HepG2 (cell line): ENCODE results near the gene OLFM2. TPM values are rescaled to one million over a fixed set of nuclear protein-coding genes. Genes with fewer than 3 reads are reported as not detected.

Experiments used
- ATAC-seq: fragments of 200-7000 bp; cut with Tn5 transposase; 3 replicates; pipeline ENCODE4 v1.9.1; 2020; ENCODE audit warnings: mild to moderate bottlenecking, moderate library complexity
- BruUV-seq: library from RNA; stranded (reverse); fragments of 400-500 nt; replicated peaks from 2 replicates; lab custom pipeline; 2021; lab: Mats Ljungman, UMichigan
- CTCF ChIA-PET: fragments of 300-600 bp; formaldehyde crosslinking; extraction: SDS; loops from one replicate; lab custom pipeline; 2021; ENCODE audit warnings: low total read pairs, inconsistent platforms, low intra/inter-chr PET ratio; lab: Yijun Ruan, JAX
- POLR2A ChIA-PET: fragments of 350-600 bp; sonication (Branson Sonifier 250); formaldehyde crosslinking; loops from one replicate; lab custom pipeline; 2020; ENCODE audit warnings: antibody characterized with exemption, inconsistent platforms; lab: Yijun Ruan, JAX
- DNase-seq: peaks from one replicate; pipeline ENCODE4 v3.0.0-alpha.2; 2015; ENCODE audit warnings: low spot score
- FAIRE-seq: peaks from 3 replicates; lab custom pipeline; 2011; peaks lifted over from hg19 to GRCh38; lab: Jason Lieb, UNC
- H2AFZ ChIP-seq: one replicate; pipeline ENCODE4 v1.6.1; 2011; ENCODE audit warnings: low read length, inconsistent platforms
- H3K27ac ChIP-seq: fragments of 300-600 bp; 3 replicates; pipeline ENCODE4 v1.8.0; 2011; ENCODE audit warnings: mixed run types, mild to moderate bottlenecking, mixed read lengths, low read length, inconsistent platforms; ENCODE audit not compliant: insufficient read depth; ENCODE audit errors: extremely low read length
- H3K27me3 ChIP-seq, 2 experiments: fragments of 200-600 bp in 1 of 2; 2 replicates in 1 of 2; 3 replicates in 1 of 2; pipeline versions ENCODE4 v1.6.0 to v1.8.0; 2011; ENCODE audit warnings: low read length in 2 of 2, mild to moderate bottlenecking in 2 of 2, moderate library complexity in 2 of 2, inconsistent platforms in 1 of 2; ENCODE audit not compliant: insufficient read depth in 2 of 2, control insufficient read depth in 1 of 2
- H3K36me3 ChIP-seq, 2 experiments: fragments of 200-600 bp in 1 of 2; replicated peaks in 1 of 2; 2 replicates in 1 of 2; 3 replicates in 1 of 2; pipeline versions ENCODE4 v1.5.1 to v1.8.0; 2011; ENCODE audit warnings: low read length in 2 of 2, inconsistent platforms in 1 of 2; ENCODE audit not compliant: insufficient read depth in 2 of 2, control insufficient read depth in 1 of 2
- H3K4me1 ChIP-seq: 2 replicates; pipeline ENCODE4 v1.5.1; 2012; ENCODE audit warnings: low read length, inconsistent platforms; ENCODE audit not compliant: insufficient read depth
- H3K4me2 ChIP-seq: 2 replicates; pipeline ENCODE4 v1.6.0; 2011; ENCODE audit warnings: low read depth, low read length, inconsistent platforms
- H3K4me3 ChIP-seq, 3 experiments: fragments of 200-600 bp in 1 of 3; sonication (generic), shearing (Covaris generic) in 1 of 3; replicated peaks in 1 of 3; 2 replicates each; pipeline ENCODE4 v1.5.1; 2011 to 2016; ENCODE audit warnings: low read length in 3 of 3, inconsistent platforms in 2 of 3, low read depth in 2 of 3, mild to moderate bottlenecking in 2 of 3, control low read depth in 1 of 3, mixed read lengths in 1 of 3; ENCODE audit not compliant: insufficient read depth in 1 of 3
- H3K79me2 ChIP-seq: one replicate; pipeline ENCODE4 v1.6.1; 2011; ENCODE audit warnings: low read length, inconsistent platforms; ENCODE audit not compliant: insufficient read depth
- H3K9ac ChIP-seq: 2 replicates; pipeline ENCODE4 v1.6.0; 2011; ENCODE audit warnings: mild to moderate bottlenecking, low read depth, low read length, inconsistent platforms; ENCODE audit not compliant: insufficient read depth
- H3K9me3 ChIP-seq: 2 replicates; pipeline ENCODE4 v1.5.1; 2012; ENCODE audit warnings: mild to moderate bottlenecking, low read length
- H4K20me1 ChIP-seq: 2 replicates; pipeline ENCODE4 v1.6.0; 2011; ENCODE audit warnings: inconsistent platforms, mild to moderate bottlenecking, low read length, moderate library complexity; ENCODE audit not compliant: insufficient read depth
- ARNT2 ChIP-seq: sonication (generic); formaldehyde crosslinking; IDR thresholded peaks from 2 replicates; pipeline ENCODE4 v1.8.0; 2022; ENCODE audit warnings: mild to moderate bottlenecking, low read depth, missing genetic modification reagents, moderate library complexity
- BRF2 ChIP-seq: sonication (generic); formaldehyde crosslinking; IDR thresholded peaks from 2 replicates; pipeline ENCODE4 v1.8.1; 2022; ENCODE audit warnings: mild to moderate bottlenecking, missing genetic modification reagents
- ELF3 ChIP-seq: IDR thresholded peaks from 2 replicates; pipeline ENCODE4 v1.6.1; 2016; ENCODE audit warnings: missing genetic modification reagents, missing compliant biosample characterization
- FOXK2 ChIP-seq: fragments of 450-650 bp; IDR thresholded peaks from 2 replicates; pipeline ENCODE4 v1.6.1; 2016
- HNRNPLL ChIP-seq: fragments of 200-400 bp; formaldehyde crosslinking; IDR thresholded peaks from 2 replicates; pipeline ENCODE4 v1.6.1; 2017; ENCODE audit warnings: mild to moderate bottlenecking, low read depth, low read length; ENCODE audit not compliant: poor library complexity, severe bottlenecking
- JDP2 ChIP-seq: sonication (generic); formaldehyde crosslinking; IDR thresholded peaks from 2 replicates; pipeline ENCODE4 v1.8.1; 2022; ENCODE audit warnings: missing genetic modification reagents, borderline replicate concordance
- MBD4 ChIP-seq: IDR thresholded peaks from 2 replicates; pipeline ENCODE4 v1.6.1; 2012; ENCODE audit warnings: low read length, inconsistent platforms, borderline replicate concordance
- RNF219 ChIP-seq: sonication (generic); formaldehyde crosslinking; IDR thresholded peaks from 2 replicates; pipeline ENCODE4 v1.5.0; 2020; ENCODE audit warnings: mild to moderate bottlenecking, missing genetic modification reagents
- SNAI1 ChIP-seq: sonication (generic); formaldehyde crosslinking; IDR thresholded peaks from 2 replicates; pipeline ENCODE4 v1.5.0; 2020; ENCODE audit warnings: mild to moderate bottlenecking, missing genetic modification reagents, borderline replicate concordance
- ZFAT ChIP-seq: sonication (generic); formaldehyde crosslinking; conservative IDR thresholded peaks from 2 replicates; pipeline ENCODE4 v1.8.1; 2023; ENCODE audit warnings: missing genetic modification reagents, inconsistent platforms
- ZFY ChIP-seq: sonication (generic); formaldehyde crosslinking; IDR thresholded peaks from 2 replicates; pipeline ENCODE4 v1.4.0; 2020; ENCODE audit warnings: missing genetic modification reagents
- ZMYM4 ChIP-seq: sonication (generic); formaldehyde crosslinking; IDR thresholded peaks from 2 replicates; pipeline ENCODE4 v1.8.1; 2023; ENCODE audit warnings: mild to moderate bottlenecking, missing genetic modification reagents
- ZNF180 ChIP-seq: sonication (generic); formaldehyde crosslinking; IDR thresholded peaks from 2 replicates; pipeline ENCODE4 v1.4.0; 2020; ENCODE audit warnings: low read depth, missing genetic modification reagents, borderline replicate concordance
- ZNF24 ChIP-seq: fragments of 450-650 bp; IDR thresholded peaks from 2 replicates; pipeline ENCODE4 v1.6.1; 2017; ENCODE audit warnings: antibody characterized with exemption, mild to moderate bottlenecking
- ZNF616 ChIP-seq: sonication (generic); formaldehyde crosslinking; IDR thresholded peaks from 2 replicates; pipeline ENCODE4 v1.5.0; 2020; ENCODE audit warnings: low read depth, mild to moderate bottlenecking, missing genetic modification reagents
- WGBS: methylation state at CpG from one replicate; pipeline ENCODE4 v1.1.6; 2017; ENCODE audit warnings: low lambda C conversion rate; 5-methylcytosine and 5-hydroxymethylcytosine counted together
- in situ Hi-C: cut with HindIII; loops from 2 replicates; pipeline ENCODE4 v1.10.0; 2017; ENCODE audit warnings: low pct_unique_long_range_greater_than_20kb; ENCODE audit not compliant: extremely low pct_ligation_motif_present
- intact Hi-C: fragments of 100-400 bp; cut with micrococcal nuclease; formaldehyde crosslinking; loops from one replicate; pipeline ENCODE4 v1.10.0; 2022; ENCODE audit not compliant: unreplicated experiment
- polyA plus RNA-seq, 8 experiments: library from polyadenylated mRNA; depleted of rRNA in 3 of 8; stranded (reverse) in 7 of 8; unstranded in 1 of 8; fragments of >200 nt; fragmentation: Illumina TruSeq in 4 of 8; extraction: Trizol in 4 of 8; gene quantifications; 2 replicates each; pipeline versions ENCODE4 v1.2.1 to v1.2.3, GENCODE V29; 2011 to 2016; ENCODE audit warnings: low read depth in 4 of 8, missing spikeins in 1 of 8, mixed read lengths in 1 of 8; ENCODE audit not compliant: insufficient read depth in 1 of 8
- total RNA-seq, 5 experiments: library from RNA; depleted of rRNA; stranded (reverse); fragments of >200 nt; fragmentation: Illumina TruSeq; extraction: Trizol; gene quantifications; 2 replicates each; pipeline ENCODE4 v1.2.3, GENCODE V29; 2016; ENCODE audit warnings: low read depth in 1 of 5

Gene OLFM2
- total and polyA plus RNA-seq, 2 of the 13 experiments (the other 11 are each of a cell fraction or from before 2014, with no cell fraction given): 0.20 to 0.51 TPM

- Histone ChIP-seq H3K9ac (no peak overlapping the region), H3K27ac (no peak overlapping the region), H3K36me3 (no peaks in the 10 kb centered on the region), H2AFZ (no peak overlapping the region), H3K4me3 (no peak overlapping the region), H3K9me3 (no peaks in the 10 kb centered on the region), H3K4me1 (no peaks in the 10 kb centered on the region), H3K4me2 (no peak overlapping the region), H4K20me1 (no peaks in the 10 kb centered on the region), H3K27me3 (peaks cover 0 to 2% of the 10 kb centered on the region in 2 experiments; a peak in 2 of 5 replicates), H3K79me2 (no peaks in the 10 kb centered on the region)
- FAIRE-seq (no peak), DNase-seq (no peak), ATAC-seq (no peak)
- 30% methylated on average over 2 of the region's 10 CpGs for WGBS
- in situ Hi-C loops (no loop called here), intact Hi-C loops (no loop called here)
- ChIA-PET CTCF (no interaction called here), POLR2A (no interaction called here)
- BruUV-seq: no TSS peak
- TF ChIP-seq ZFY (CRISPR knock-in tag): no peak
- no peak for TF ChIP-seq BRF2 (CRISPR knock-in tag)
- TF ChIP-seq JDP2 (CRISPR knock-in tag): no peak
- no peak for TF ChIP-seq ZFAT
- no peak for TF ChIP-seq ZNF24
- TF ChIP-seq ZNF180 (CRISPR knock-in tag): no peak
- TF ChIP-seq MBD4: no peak
- no peak for TF ChIP-seq ZMYM4
These were observed 53.0 kb downstream of the OLFM2 start for GRCh38 chr19:9883231-9883758.

GRCh38 chr19:9881720-9882119 lies 54.6 kb downstream of the OLFM2 start:
- CTCF ChIA-PET: no interaction called here
- 59% methylated on average over 9 of the region's 9 CpGs for WGBS

More at GRCh38 chr19:9881720-9882119, 54.6 kb downstream of the OLFM2 start:
- intact Hi-C loops: no loop called here
- Histone ChIP-seq H3K4me3 (no peak overlapping the region), H3K9ac (no peak overlapping the region), H3K9me3 (no peaks in the 10 kb centered on the region), H3K27me3 (peaks cover 0 to 2% of the 10 kb centered on the region in 2 experiments; a peak in 2 of 5 replicates), H2AFZ (no peak overlapping the region), H3K4me2 (no peak overlapping the region), H3K36me3 (no peaks in the 10 kb centered on the region), H4K20me1 (no peaks in the 10 kb centered on the region), H3K79me2 (no peaks in the 10 kb centered on the region), H3K4me1 (no peaks in the 10 kb centered on the region), H3K27ac (no peak overlapping the region)
- DNase-seq (no peak), ATAC-seq (no peak), FAIRE-seq (no peak)
- TF ChIP-seq FOXK2: no peak
- no peak for TF ChIP-seq RNF219
- no peak for TF ChIP-seq HNRNPLL
- TF ChIP-seq ELF3 (CRISPR knock-in tag): no peak
- TF ChIP-seq ZNF616 (CRISPR knock-in tag): no peak
- TF ChIP-seq ARNT2: no peak
- TF ChIP-seq SNAI1: no peak
- in situ Hi-C loops: no loop called here
- no TSS peak for BruUV-seq
- POLR2A ChIA-PET: no interaction called here
